Astrocyte (in vitro differentiated cells and primary cell): Measurements from ENCODE around the gene ACAT2. TPM values are rescaled to one million over a fixed set of nuclear protein-coding genes. Genes with fewer than 3 reads are reported as not detected.

ENCODE experiments used
- DNase-seq: peaks from one replicate; pipeline ENCODE4 v3.0.0-alpha.2; 2010; ENCODE audit warnings: low read depth
- FAIRE-seq: peaks from 2 replicates; lab custom pipeline; 2011; peaks lifted over from hg19 to GRCh38; lab: Jason Lieb, UNC
- H2AFZ ChIP-seq: 2 replicates; pipeline ENCODE4 v1.6.0; 2012; ENCODE audit warnings: low read depth, low read length, inconsistent platforms
- H3K27ac ChIP-seq: 2 replicates; pipeline ENCODE4 v1.5.1; 2011; ENCODE audit warnings: low read depth, low read length, inconsistent platforms
- H3K27me3 ChIP-seq: 2 replicates; pipeline ENCODE4 v1.6.0; 2011; ENCODE audit warnings: low read length, inconsistent platforms; ENCODE audit not compliant: insufficient read depth
- H3K36me3 ChIP-seq: 2 replicates; pipeline ENCODE4 v1.5.1; 2011; ENCODE audit warnings: low read length, inconsistent platforms; ENCODE audit not compliant: insufficient read depth
- H3K4me1 ChIP-seq: 2 replicates; pipeline ENCODE4 v1.5.1; 2011; ENCODE audit warnings: low read length, inconsistent platforms; ENCODE audit not compliant: insufficient read depth
- H3K4me2 ChIP-seq: 2 replicates; pipeline ENCODE4 v1.6.0; 2012; ENCODE audit warnings: low read length, inconsistent platforms
- H3K4me3 ChIP-seq: 2 replicates; pipeline ENCODE4 v1.5.1; 2011; ENCODE audit warnings: low read depth, mild to moderate bottlenecking, low read length, inconsistent platforms; ENCODE audit not compliant: insufficient read depth
- H3K79me2 ChIP-seq: 2 replicates; pipeline ENCODE4 v1.6.0; 2012; ENCODE audit warnings: mild to moderate bottlenecking, low read length, inconsistent platforms; ENCODE audit not compliant: insufficient read depth
- H3K9ac ChIP-seq: 2 replicates; pipeline ENCODE4 v1.6.0; 2012; ENCODE audit warnings: mild to moderate bottlenecking, low read length, inconsistent platforms
- H3K9me3 ChIP-seq: 2 replicates; pipeline ENCODE4 v1.5.1; 2012; ENCODE audit warnings: low read depth, mild to moderate bottlenecking, low read length, inconsistent platforms; ENCODE audit not compliant: insufficient read depth
- H4K20me1 ChIP-seq: 2 replicates; pipeline ENCODE4 v1.6.0; 2012; ENCODE audit warnings: low read length, inconsistent platforms; ENCODE audit not compliant: insufficient read depth
- H3K27ac Mint-ChIP-seq: one replicate; pipeline ENCODE4 v1.8.0; 2021; ENCODE audit warnings: mild to moderate bottlenecking, mixed read lengths; ENCODE audit not compliant: unreplicated experiment
- H3K27me3 Mint-ChIP-seq: one replicate; pipeline ENCODE4 v1.8.0; 2021; ENCODE audit warnings: low read depth, mixed read lengths; ENCODE audit not compliant: unreplicated experiment
- H3K36me3 Mint-ChIP-seq: one replicate; pipeline ENCODE4 v1.8.0; 2021; ENCODE audit warnings: low read depth, mixed read lengths; ENCODE audit not compliant: unreplicated experiment
- H3K4me1 Mint-ChIP-seq: one replicate; pipeline ENCODE4 v1.8.0; 2021; ENCODE audit warnings: low read depth, mixed read lengths; ENCODE audit not compliant: unreplicated experiment
- H3K4me3 Mint-ChIP-seq: one replicate; pipeline ENCODE4 v1.8.0; 2021; ENCODE audit warnings: mild to moderate bottlenecking, moderate library complexity, mixed read lengths; ENCODE audit not compliant: unreplicated experiment
- H3K9me3 Mint-ChIP-seq: one replicate; pipeline ENCODE4 v1.8.0; 2021; ENCODE audit warnings: mild to moderate bottlenecking, mixed read lengths; ENCODE audit not compliant: unreplicated experiment
- EZH2 ChIP-seq: IDR thresholded peaks from 2 replicates; pipeline ENCODE4 v1.6.1; 2012; ENCODE audit warnings: mild to moderate bottlenecking, low read length, inconsistent platforms; ENCODE audit not compliant: insufficient read depth
- total RNA-seq: library from RNA; stranded (reverse); gene quantifications from 2 replicates; pipeline ENCODE4 v1.2.1, GENCODE V29; 2021
- TF ChIP-seq, protein P1 (sequence below): IDR thresholded peaks from 2 replicates; pipeline ENCODE4 v1.5.1; 2011; ENCODE audit warnings: low read depth, mild to moderate bottlenecking, inconsistent platforms, low read length, moderate library complexity; ENCODE audit not compliant: insufficient read depth

ACAT2 gene
- total RNA-seq, 1 donor from 2014 or later = 96.7 TPM

DNA sequence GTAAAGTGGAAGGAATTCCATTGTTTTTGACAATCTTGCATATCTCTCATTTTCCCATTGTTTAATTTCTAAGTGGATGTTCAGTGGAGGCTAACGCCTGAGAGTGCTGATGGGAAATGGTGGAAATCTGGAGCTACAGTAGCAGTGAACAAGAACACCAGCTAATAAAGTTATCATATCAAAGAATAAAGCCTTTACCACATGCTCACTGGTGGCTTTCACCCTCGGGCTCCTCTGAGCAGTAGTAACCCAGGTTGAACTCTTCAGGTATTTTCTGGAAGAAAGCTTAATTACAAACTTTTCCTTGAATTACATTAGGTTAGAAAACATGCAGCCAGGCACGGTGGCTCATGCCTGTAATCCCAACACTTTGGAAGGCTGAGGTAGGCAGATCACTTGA is 10.4 kb upstream of the ACAT2 start:
- DNase-seq = no peak
- H3K9ac ChIP-seq = no peak overlapping the region
- no peaks in the 10 kb centered on the region for H3K27me3 ChIP-seq
- FAIRE-seq = no peak
- no peaks in the 10 kb centered on the region for H3K4me1 ChIP-seq
- no peak overlapping the region for H2AFZ ChIP-seq
- peaks cover 3% of the 10 kb centered on the region for H3K4me1 Mint-ChIP-seq
- H3K4me2 ChIP-seq = no peak overlapping the region
- no peaks in the 10 kb centered on the region for H3K9me3 Mint-ChIP-seq
- H3K79me2 ChIP-seq = peaks cover 37% of the 10 kb centered on the region
- H4K20me1 ChIP-seq = peaks cover 22% of the 10 kb centered on the region
- no peak overlapping the region for H3K4me3 ChIP-seq
- TF ChIP-seq, protein P1, sequence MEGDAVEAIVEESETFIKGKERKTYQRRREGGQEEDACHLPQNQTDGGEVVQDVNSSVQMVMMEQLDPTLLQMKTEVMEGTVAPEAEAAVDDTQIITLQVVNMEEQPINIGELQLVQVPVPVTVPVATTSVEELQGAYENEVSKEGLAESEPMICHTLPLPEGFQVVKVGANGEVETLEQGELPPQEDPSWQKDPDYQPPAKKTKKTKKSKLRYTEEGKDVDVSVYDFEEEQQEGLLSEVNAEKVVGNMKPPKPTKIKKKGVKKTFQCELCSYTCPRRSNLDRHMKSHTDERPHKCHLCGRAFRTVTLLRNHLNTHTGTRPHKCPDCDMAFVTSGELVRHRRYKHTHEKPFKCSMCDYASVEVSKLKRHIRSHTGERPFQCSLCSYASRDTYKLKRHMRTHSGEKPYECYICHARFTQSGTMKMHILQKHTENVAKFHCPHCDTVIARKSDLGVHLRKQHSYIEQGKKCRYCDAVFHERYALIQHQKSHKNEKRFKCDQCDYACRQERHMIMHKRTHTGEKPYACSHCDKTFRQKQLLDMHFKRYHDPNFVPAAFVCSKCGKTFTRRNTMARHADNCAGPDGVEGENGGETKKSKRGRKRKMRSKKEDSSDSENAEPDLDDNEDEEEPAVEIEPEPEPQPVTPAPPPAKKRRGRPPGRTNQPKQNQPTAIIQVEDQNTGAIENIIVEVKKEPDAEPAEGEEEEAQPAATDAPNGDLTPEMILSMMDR = no peak
- TF ChIP-seq EZH2 = no peak
- H3K27ac ChIP-seq = no peak overlapping the region
- H3K27ac Mint-ChIP-seq = no peak overlapping the region
- no peaks in the 10 kb centered on the region for H3K9me3 ChIP-seq
- H3K27me3 Mint-ChIP-seq = no peaks in the 10 kb centered on the region
- H3K36me3 Mint-ChIP-seq = peaks cover 12% of the 10 kb centered on the region
- H3K4me3 Mint-ChIP-seq = no peak overlapping the region
- peaks cover 70% of the 10 kb centered on the region for H3K36me3 ChIP-seq

DNA sequence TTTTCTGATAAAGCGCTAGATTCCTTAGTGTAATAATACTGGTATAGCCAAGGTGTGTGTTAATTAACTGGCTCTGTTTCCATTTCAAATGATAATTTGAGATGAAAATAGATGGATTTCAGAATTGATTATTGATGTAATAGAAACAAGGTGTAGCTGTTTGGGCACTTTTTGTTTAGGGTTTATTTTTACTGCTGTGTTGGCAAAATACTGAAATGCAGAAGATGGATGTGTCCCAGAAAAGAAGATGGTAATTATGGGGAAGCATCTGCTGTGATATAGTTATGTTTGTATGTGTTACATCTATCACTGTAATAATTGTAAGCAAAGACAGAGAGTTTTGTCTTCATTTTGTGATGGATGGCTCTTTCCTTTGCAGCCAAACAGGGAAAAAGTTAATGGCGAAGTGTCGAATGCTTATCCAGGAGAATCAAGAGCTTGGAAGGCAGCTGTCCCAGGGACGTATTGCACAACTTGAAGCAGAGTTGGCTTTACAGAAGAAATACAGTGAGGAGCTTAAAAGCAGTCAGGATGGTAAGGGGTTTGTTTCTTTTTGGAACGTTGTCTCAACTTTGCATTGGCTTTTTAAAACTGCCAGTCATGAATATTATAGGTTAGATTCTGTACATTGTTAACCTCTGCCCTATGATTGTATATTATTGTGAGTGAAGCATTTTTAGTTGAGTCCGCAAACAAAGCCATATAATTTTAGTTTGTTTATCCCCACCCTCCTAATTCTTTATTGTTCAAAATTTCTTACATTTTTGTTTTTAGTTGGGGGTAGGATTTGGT is 8.6 kb upstream of the ACAT2 start:
- Histone ChIP-seq H3K79me2 (peaks cover 33% of the 10 kb centered on the region), H3K9me3 (no peaks in the 10 kb centered on the region), H4K20me1 (peaks cover 20% of the 10 kb centered on the region), H3K27ac (no peak overlapping the region), H3K4me1 (peaks cover 5% of the 10 kb centered on the region), H3K36me3 (peaks cover 66% of the 10 kb centered on the region), H2AFZ (no peak overlapping the region), H3K9ac (no peak overlapping the region), H3K4me2 (no peak overlapping the region), H3K27me3 (no peaks in the 10 kb centered on the region), H3K4me3 (no peak overlapping the region)
- Mint-ChIP-seq H3K36me3 (peaks cover 14% of the 10 kb centered on the region), H3K9me3 (no peaks in the 10 kb centered on the region), H3K27me3 (no peaks in the 10 kb centered on the region), H3K4me3 (no peak overlapping the region), H3K4me1 (peaks cover 11% of the 10 kb centered on the region), H3K27ac (no peak overlapping the region)
- FAIRE-seq (no peak), DNase-seq (no peak)
- TF ChIP-seq, protein P1 = no peak
- TF ChIP-seq EZH2 = no peak

DNA sequence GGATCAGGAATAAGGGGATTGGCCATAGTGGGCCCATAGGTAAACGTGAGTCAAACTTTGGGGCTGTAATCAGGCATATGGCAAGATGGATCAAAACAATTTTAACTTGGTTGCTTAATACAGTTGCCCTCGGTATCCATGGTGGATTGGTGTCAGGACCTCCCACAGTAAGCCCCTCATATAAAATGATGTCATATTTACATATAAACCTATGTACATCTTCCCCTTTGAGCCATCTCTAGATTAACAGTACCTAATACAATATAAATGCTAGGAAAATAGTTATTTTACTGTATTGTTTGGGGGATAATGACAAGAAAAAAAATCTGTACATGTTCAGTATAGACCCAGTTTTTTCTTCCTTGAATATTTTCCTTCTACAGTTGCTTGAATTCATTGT is 7.4 kb upstream of the ACAT2 start:
- Mint-ChIP-seq H3K27ac (no peak overlapping the region), H3K9me3 (no peaks in the 10 kb centered on the region), H3K4me1 (peaks cover 17% of the 10 kb centered on the region), H3K36me3 (peaks cover 17% of the 10 kb centered on the region), H3K4me3 (no peak overlapping the region), H3K27me3 (no peaks in the 10 kb centered on the region)
- Histone ChIP-seq H2AFZ (no peak overlapping the region), H3K4me1 (peaks cover 11% of the 10 kb centered on the region), H3K27me3 (no peaks in the 10 kb centered on the region), H3K4me3 (no peak overlapping the region), H3K27ac (no peak overlapping the region), H4K20me1 (peaks cover 25% of the 10 kb centered on the region), H3K9ac (no peak overlapping the region), H3K79me2 (peaks cover 30% of the 10 kb centered on the region), H3K9me3 (no peaks in the 10 kb centered on the region), H3K4me2 (no peak overlapping the region), H3K36me3 (peaks cover 56% of the 10 kb centered on the region)
- FAIRE-seq (no peak), DNase-seq (no peak)
- no peak for TF ChIP-seq EZH2
- TF ChIP-seq, protein P1 = no peak
